Activated naive CD8-positive, alpha-beta T cell treated with anti-CD3 and anti-CD28 coated beads, Interleukin-2, amount 10 ng/mL, durations not matched to agents 7 days and 5 days (primary cell): ENCODE results near the gene NCOA5. TPM values are rescaled to one million over a fixed set of nuclear protein-coding genes. Genes with fewer than 3 reads are reported as not detected.

Source experiments
- ATAC-seq: fragments of 150-1000 bp; cut with Tn5 transposase; one replicate; pipeline ENCODE4 v1.10.0; 2021; ENCODE audit warnings: low read depth, moderate library complexity
- POLR2A ChIA-PET: fragments of 350-600 bp; sonication (Branson Sonifier 250); formaldehyde crosslinking; loops from one replicate; lab custom pipeline; 2021; ENCODE audit warnings: antibody characterized with exemption; lab: Charles Lee
- DNase-seq: peaks from one replicate; pipeline ENCODE4 v3.0.0; 2021
- H3K27ac Mint-ChIP-seq: one replicate; pipeline ENCODE4 v1.8.0; 2022; ENCODE audit warnings: mild to moderate bottlenecking, mixed read lengths
- H3K27me3 Mint-ChIP-seq: one replicate; pipeline ENCODE4 v1.8.0; 2022; ENCODE audit warnings: mild to moderate bottlenecking, moderate library complexity, mixed read lengths
- H3K36me3 Mint-ChIP-seq: one replicate; pipeline ENCODE4 v1.8.0; 2021; ENCODE audit warnings: mild to moderate bottlenecking, mixed read lengths
- H3K4me1 Mint-ChIP-seq: one replicate; pipeline ENCODE4 v1.8.0; 2021; ENCODE audit warnings: mixed read lengths
- H3K4me3 Mint-ChIP-seq: one replicate; pipeline ENCODE4 v1.8.0; 2022; ENCODE audit warnings: mild to moderate bottlenecking, moderate library complexity, mixed read lengths
- H3K9me3 Mint-ChIP-seq: one replicate; pipeline ENCODE4 v1.8.0; 2021; ENCODE audit warnings: mixed read lengths
- total RNA-seq, 2 experiments: library from RNA; stranded (reverse); gene quantifications; one replicate each; pipeline ENCODE4 v1.2.3, GENCODE V29; 2021

The NCOA5 gene
- total RNA-seq, 2 experiments from 2014 or later, result 27.8 to 32.8 TPM

- POLR2A ChIA-PET, result interaction anchor here (0.9 kb wide), 1 partner anchor 85 kb away, joined by 3 read pairs; no protein-coding TSS in a partner anchor
- Mint-ChIP-seq H3K27me3 (peaks cover 23% of the 10 kb centered on the region), H3K9me3 (no peaks in the 10 kb centered on the region), H3K4me3 (no peak overlapping the region), H3K36me3 (peaks cover 30% of the 10 kb centered on the region), H3K4me1 (peaks cover 15% of the 10 kb centered on the region), H3K27ac (no peak overlapping the region)
- ATAC-seq (no peak), DNase-seq (peak; percentile 37)
Measured at GRCh38 chr20:46057856-46058598, 31.7 kb downstream of the NCOA5 start.

GRCh38 chr20:46056970-46057855 is 32.5 kb downstream of the NCOA5 start:
- Mint-ChIP-seq H3K4me3 (no peak overlapping the region), H3K36me3 (peaks cover 23% of the 10 kb centered on the region), H3K4me1 (peaks cover 15% of the 10 kb centered on the region), H3K27ac (no peak overlapping the region), H3K27me3 (peaks cover 23% of the 10 kb centered on the region), H3K9me3 (no peaks in the 10 kb centered on the region)
- DNase-seq (peak; percentile 58), ATAC-seq (no peak)
- POLR2A ChIA-PET, result interaction anchor here (0.9 kb wide), 1 partner anchor 84 kb away, joined by 3 read pairs; no protein-coding TSS in a partner anchor

GRCh38 chr20:46056027-46056833 is 33.5 kb downstream of the NCOA5 start:
- POLR2A ChIA-PET, result no interaction called here
- Mint-ChIP-seq H3K9me3 (no peaks in the 10 kb centered on the region), H3K4me3 (no peak overlapping the region), H3K4me1 (peaks cover 13% of the 10 kb centered on the region), H3K27ac (no peak overlapping the region), H3K27me3 (peaks cover 23% of the 10 kb centered on the region), H3K36me3 (peaks cover 14% of the 10 kb centered on the region)
- DNase-seq, result no peak
- ATAC-seq, result no peak

GRCh38 chr20:46055269-46055668 is 34.5 kb downstream of the NCOA5 start:
- H3K9me3 Mint-ChIP-seq, result no peaks in the 10 kb centered on the region
- peaks cover 5% of the 10 kb centered on the region for H3K4me1 Mint-ChIP-seq
- peaks cover 23% of the 10 kb centered on the region for H3K27me3 Mint-ChIP-seq
- H3K27ac Mint-ChIP-seq, result no peak overlapping the region
- ATAC-seq (no peak), DNase-seq (no peak)
- H3K4me3 Mint-ChIP-seq, result no peak overlapping the region
- H3K36me3 Mint-ChIP-seq, result peaks cover 7% of the 10 kb centered on the region
- POLR2A ChIA-PET, result no interaction called here

- no peak overlapping the region for H3K27ac Mint-ChIP-seq
- ATAC-seq, result no peak
- peaks cover 20% of the 10 kb centered on the region for H3K27me3 Mint-ChIP-seq
- H3K4me1 Mint-ChIP-seq, result peaks cover 3% of the 10 kb centered on the region
- DNase-seq, result no peak
- H3K4me3 Mint-ChIP-seq, result no peak overlapping the region
- POLR2A ChIA-PET, result no interaction called here
- H3K36me3 Mint-ChIP-seq, result peaks cover under 1% of the 10 kb centered on the region
- no peaks in the 10 kb centered on the region for H3K9me3 Mint-ChIP-seq
Measured at GRCh38 chr20:46054606-46055005, 35.2 kb downstream of the NCOA5 start.

GRCh38 chr20:46053416-46053815 is 36.3 kb downstream of the NCOA5 start:
- ATAC-seq, result no peak
- POLR2A ChIA-PET, result no interaction called here
- Mint-ChIP-seq H3K36me3 (no peaks in the 10 kb centered on the region), H3K9me3 (no peaks in the 10 kb centered on the region), H3K27ac (no peak overlapping the region), H3K4me1 (peaks cover 3% of the 10 kb centered on the region), H3K27me3 (peaks cover 20% of the 10 kb centered on the region), H3K4me3 (no peak overlapping the region)
- DNase-seq, result no peak

- H3K9me3 Mint-ChIP-seq, result no peaks in the 10 kb centered on the region
- H3K36me3 Mint-ChIP-seq, result no peaks in the 10 kb centered on the region
- POLR2A ChIA-PET, result no interaction called here
- DNase-seq (no peak), ATAC-seq (no peak)
- H3K4me1 Mint-ChIP-seq, result no peaks in the 10 kb centered on the region
- H3K27ac Mint-ChIP-seq, result no peak overlapping the region
- H3K27me3 Mint-ChIP-seq, result peaks cover 11% of the 10 kb centered on the region
- no peak overlapping the region for H3K4me3 Mint-ChIP-seq
Measured at GRCh38 chr20:46051556-46052308, 38.0 kb downstream of the NCOA5 start.

GRCh38 chr20:46050885-46051284 is 38.9 kb downstream of the NCOA5 start:
- Mint-ChIP-seq H3K4me3 (no peak overlapping the region), H3K4me1 (no peaks in the 10 kb centered on the region), H3K36me3 (no peaks in the 10 kb centered on the region), H3K27me3 (peaks cover 12% of the 10 kb centered on the region), H3K9me3 (no peaks in the 10 kb centered on the region), H3K27ac (no peak overlapping the region)
- ATAC-seq, result no peak
- DNase-seq, result no peak
- POLR2A ChIA-PET, result no interaction called here

- no peaks in the 10 kb centered on the region for H3K36me3 Mint-ChIP-seq
- H3K4me1 Mint-ChIP-seq, result no peaks in the 10 kb centered on the region
- DNase-seq (no peak), ATAC-seq (no peak)
- H3K27me3 Mint-ChIP-seq, result peaks cover 11% of the 10 kb centered on the region
- POLR2A ChIA-PET, result no interaction called here
- no peak overlapping the region for H3K4me3 Mint-ChIP-seq
- H3K27ac Mint-ChIP-seq, result no peak overlapping the region
- no peaks in the 10 kb centered on the region for H3K9me3 Mint-ChIP-seq
Measured at GRCh38 chr20:46050444-46050843, 39.3 kb downstream of the NCOA5 start.

- peaks cover 8% of the 10 kb centered on the region for H3K27me3 Mint-ChIP-seq
- H3K27ac Mint-ChIP-seq, result no peak overlapping the region
- POLR2A ChIA-PET, result no interaction called here
- no peak overlapping the region for H3K4me3 Mint-ChIP-seq
- H3K36me3 Mint-ChIP-seq, result no peaks in the 10 kb centered on the region
- H3K4me1 Mint-ChIP-seq, result no peaks in the 10 kb centered on the region
- ATAC-seq (no peak), DNase-seq (no peak)
- H3K9me3 Mint-ChIP-seq, result no peaks in the 10 kb centered on the region
Measured at GRCh38 chr20:46049815-46050214, 39.9 kb downstream of the NCOA5 start.

- no peak overlapping the region for H3K27ac Mint-ChIP-seq
- H3K9me3 Mint-ChIP-seq, result no peaks in the 10 kb centered on the region
- H3K36me3 Mint-ChIP-seq, result no peaks in the 10 kb centered on the region
- ATAC-seq (no peak), DNase-seq (no peak)
- peaks cover 8% of the 10 kb centered on the region for H3K27me3 Mint-ChIP-seq
- POLR2A ChIA-PET, result no interaction called here
- no peak overlapping the region for H3K4me3 Mint-ChIP-seq
- no peaks in the 10 kb centered on the region for H3K4me1 Mint-ChIP-seq
Measured at GRCh38 chr20:46049190-46049589, 40.6 kb downstream of the NCOA5 start.

- Mint-ChIP-seq H3K4me1 (no peaks in the 10 kb centered on the region), H3K27me3 (peaks cover 10% of the 10 kb centered on the region), H3K36me3 (no peaks in the 10 kb centered on the region), H3K9me3 (no peaks in the 10 kb centered on the region), H3K27ac (no peak overlapping the region), H3K4me3 (no peak overlapping the region)
- no peak for ATAC-seq
- POLR2A ChIA-PET, result no interaction called here
- no peak for DNase-seq
Measured at GRCh38 chr20:46047821-46048220, 41.9 kb downstream of the NCOA5 start.
